Nephron progenitor cell (in vitro differentiated cells): Measurements from ENCODE around the gene KIRREL3.
A peak's percentile ranks its signal among the peaks of the same experiment; 100 is the strongest.

Experiments used
- DNase-seq: peaks from one replicate; pipeline ENCODE4 v3.0.0; 2021
- H3K27ac Mint-ChIP-seq: 2 replicates; pipeline ENCODE4 v1.8.0; 2021; ENCODE audit warnings: mild to moderate bottlenecking, moderate library complexity, mixed read lengths
- H3K27me3 Mint-ChIP-seq: 2 replicates; pipeline ENCODE4 v1.8.0; 2021; ENCODE audit warnings: mild to moderate bottlenecking, low read depth, mixed read lengths; ENCODE audit not compliant: poor library complexity
- H3K36me3 Mint-ChIP-seq: 2 replicates; pipeline ENCODE4 v1.8.0; 2021; ENCODE audit warnings: low read depth, mixed read lengths
- H3K4me1 Mint-ChIP-seq: 2 replicates; pipeline ENCODE4 v1.8.0; 2021; ENCODE audit warnings: mixed read lengths
- H3K4me3 Mint-ChIP-seq: 2 replicates; pipeline ENCODE4 v1.8.0; 2021; ENCODE audit warnings: mild to moderate bottlenecking, moderate library complexity, mixed read lengths
- H3K9me3 Mint-ChIP-seq: 2 replicates; pipeline ENCODE4 v1.8.0; 2021; ENCODE audit warnings: mild to moderate bottlenecking, moderate library complexity, mixed read lengths
- CTCF ChIP-seq: fragments of 200-600 bp; sonication (generic); IDR thresholded peaks from 2 replicates; pipeline ENCODE4 v1.5.0; 2021; ENCODE audit warnings: antibody characterized with exemption

The KIRREL3 gene

DNA sequence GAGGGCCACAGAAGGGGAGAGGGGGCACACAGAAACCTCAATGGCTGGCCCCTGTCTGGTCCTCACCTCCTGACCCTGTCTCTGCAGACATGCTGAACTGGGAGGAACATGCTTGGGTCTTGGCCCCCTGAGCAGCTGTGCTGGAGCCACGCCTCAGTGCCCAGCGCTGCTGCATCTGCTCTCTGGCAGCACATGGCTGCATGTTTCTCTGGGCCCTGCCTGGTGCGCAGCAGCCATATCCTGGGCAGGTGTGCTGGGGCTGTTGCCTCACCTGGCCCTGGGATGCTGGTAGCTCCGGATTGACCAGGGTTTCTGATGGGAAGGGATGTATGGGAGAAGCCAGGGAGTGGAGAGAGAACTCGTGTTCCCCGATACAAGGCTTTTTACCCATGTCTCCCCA, 397.1 kb downstream of the KIRREL3 start:
- TF ChIP-seq CTCF = no peak
- Mint-ChIP-seq H3K4me3 (no peak overlapping the region), H3K36me3 (no peaks in the 10 kb centered on the region), H3K4me1 (peaks cover 92% of the 10 kb centered on the region), H3K27me3 (peaks cover 19% of the 10 kb centered on the region), H3K9me3 (no peaks in the 10 kb centered on the region), H3K27ac (no peak overlapping the region)
- no peak for DNase-seq

- Mint-ChIP-seq H3K9me3 (peaks cover 1% of the 10 kb centered on the region), H3K36me3 (no peaks in the 10 kb centered on the region), H3K27ac (peak overlapping the region; percentile 42), H3K4me1 (peaks cover 88% of the 10 kb centered on the region), H3K27me3 (peaks cover 19% of the 10 kb centered on the region), H3K4me3 (no peak overlapping the region)
- no peak for TF ChIP-seq CTCF
- no peak for DNase-seq
Measured at GRCh38 chr11:126602993-126603392, 397.6 kb downstream of the KIRREL3 start.

DNA sequence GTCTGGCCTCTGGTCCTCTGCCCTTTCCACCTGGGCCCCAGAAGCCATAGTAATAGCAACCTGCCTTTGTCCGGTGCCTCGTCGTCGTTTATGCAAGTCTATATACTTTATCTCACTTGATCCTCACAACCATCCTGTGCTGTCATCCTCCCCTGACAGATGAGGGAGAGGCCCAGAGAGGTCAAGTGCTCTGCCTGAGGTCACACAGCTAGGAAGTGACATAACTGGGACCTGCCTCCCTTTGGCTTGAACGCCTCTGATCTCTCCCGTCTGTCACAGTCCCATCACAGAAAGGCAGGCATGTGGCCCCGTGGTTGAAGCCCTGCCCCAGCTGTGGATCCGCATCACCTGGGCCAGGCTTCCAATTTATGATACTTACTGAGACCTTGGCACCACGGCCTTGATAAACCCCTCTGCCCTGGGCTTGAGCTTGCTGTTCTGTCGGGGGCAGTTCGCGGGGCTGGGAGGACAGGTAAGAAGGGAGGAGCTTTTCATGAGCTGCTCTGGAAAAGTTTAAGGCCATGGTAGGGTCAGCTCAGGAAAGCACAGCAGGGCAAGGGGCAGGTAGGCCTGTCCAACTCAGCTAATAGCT, 398.1 kb downstream of the KIRREL3 start:
- Mint-ChIP-seq H3K27ac (no peak overlapping the region), H3K36me3 (no peaks in the 10 kb centered on the region), H3K27me3 (peaks cover 19% of the 10 kb centered on the region), H3K4me1 (peaks cover 91% of the 10 kb centered on the region), H3K4me3 (peak overlapping the region; percentile 33), H3K9me3 (peaks cover 4% of the 10 kb centered on the region)
- TF ChIP-seq CTCF = no peak
- DNase-seq = no peak

DNA sequence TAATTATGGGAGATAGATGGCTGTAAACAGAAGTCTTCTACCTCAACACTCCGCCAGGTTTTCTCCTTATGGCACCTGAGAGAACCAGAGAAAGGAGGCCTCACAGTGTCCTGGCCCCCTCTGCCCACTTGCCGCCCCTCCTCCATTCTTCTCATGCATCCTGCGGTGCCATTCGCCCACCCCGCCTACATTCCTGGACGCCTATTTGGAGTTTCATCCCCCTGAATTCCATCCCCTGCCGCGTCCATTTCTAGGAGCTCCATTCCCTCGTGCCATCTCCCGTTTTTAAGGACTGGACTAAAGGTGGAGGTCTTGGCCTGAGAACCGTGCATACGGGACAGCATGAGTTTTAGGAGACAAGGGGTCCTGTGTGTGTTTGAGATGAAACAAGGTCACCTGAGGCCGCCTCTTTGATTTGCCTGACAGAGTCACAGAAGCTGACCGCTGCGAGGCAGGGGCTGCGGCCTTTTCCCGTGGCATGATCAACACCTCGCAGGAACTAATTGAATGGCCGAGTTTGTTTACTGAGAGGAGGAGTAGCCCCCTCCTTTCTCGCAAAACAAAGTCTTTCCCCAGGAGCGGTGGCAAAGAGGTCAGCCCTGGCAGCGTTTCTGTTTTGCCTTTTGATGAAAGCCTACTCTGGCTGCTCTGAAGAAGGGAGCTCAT, 398.9 kb downstream of the KIRREL3 start:
- Mint-ChIP-seq H3K27me3 (peaks cover 17% of the 10 kb centered on the region), H3K27ac (peak overlapping the region; percentile 92), H3K9me3 (peaks cover 4% of the 10 kb centered on the region), H3K4me1 (peaks cover 91% of the 10 kb centered on the region), H3K4me3 (peak overlapping the region; percentile 44), H3K36me3 (no peaks in the 10 kb centered on the region)
- no peak for TF ChIP-seq CTCF
- DNase-seq = peak; percentile 33

GRCh38 chr11:126601136-126601535, 399.4 kb downstream of the KIRREL3 start:
- Mint-ChIP-seq H3K9me3 (peaks cover 4% of the 10 kb centered on the region), H3K27me3 (peaks cover 15% of the 10 kb centered on the region), H3K4me3 (peak overlapping the region; percentile 44), H3K36me3 (no peaks in the 10 kb centered on the region), H3K27ac (peak overlapping the region; percentile 8), H3K4me1 (peaks cover 88% of the 10 kb centered on the region)
- no peak for TF ChIP-seq CTCF
- no peak for DNase-seq
